Measurements from ENCODE around the gene FBXW2. TPM values are rescaled to one million over a fixed set of nuclear protein-coding genes. Genes with fewer than 3 reads are reported as not detected.

Gene FBXW2
- polyA plus RNA-seq, 1 of the 3 experiments (the other 2 are of a cell fraction), result 40.1 TPM

GRCh38 chr9:120708526-120709224, 84.5 kb downstream of the FBXW2 start:
- WGBS (ENCODE audit: low lambda C conversion rate), result 90% methylated on average over 6 of the region's 6 CpGs
- CTCF ChIA-PET, result interaction anchor here (1.4 kb wide), 1 partner anchor 89 kb away, joined by 5 read pairs; no protein-coding TSS in a partner anchor
- no peaks in the 10 kb centered on the region for H4K20me1 ChIP-seq (ENCODE audit: insufficient read depth)
- no peaks in the 10 kb centered on the region for H3K36me3 ChIP-seq (replicated peaks in 1 of 2; ENCODE audit: control insufficient read depth in 1 of 2, insufficient read depth in 2 of 2, low read length in 1 of 2)
- no peak overlapping the region for H3K4me3 ChIP-seq (ENCODE audit: low read depth in 2 of 2, low read length in 1 of 2)
- no peaks in the 10 kb centered on the region for H3K27me3 ChIP-seq (ENCODE audit: insufficient read depth)
- H3K4me1 ChIP-seq (ENCODE audit: control insufficient read depth in 1 of 2, insufficient read depth in 2 of 2, low read depth in 1 of 2, low read length in 1 of 2), result peaks cover 0 to 10% of the 10 kb centered on the region in 2 experiments; a peak in 3 of 4 replicates
- peaks cover 36% of the 10 kb centered on the region for H3K79me2 ChIP-seq (ENCODE audit: insufficient read depth)
- no peak overlapping the region for H3K9ac ChIP-seq
- H3K27ac ChIP-seq (ENCODE audit: low read depth in 2 of 2, low read length in 1 of 2), result no peak overlapping the region
- H3K9me3 ChIP-seq, result no peaks in the 10 kb centered on the region
- DNase-seq, result no peak
- no peak for TF ChIP-seq NRF1 (IDR thresholded peaks at IDR 0.05; ENCODE audit: low read depth, low read length)
- TF ChIP-seq, protein P1, sequence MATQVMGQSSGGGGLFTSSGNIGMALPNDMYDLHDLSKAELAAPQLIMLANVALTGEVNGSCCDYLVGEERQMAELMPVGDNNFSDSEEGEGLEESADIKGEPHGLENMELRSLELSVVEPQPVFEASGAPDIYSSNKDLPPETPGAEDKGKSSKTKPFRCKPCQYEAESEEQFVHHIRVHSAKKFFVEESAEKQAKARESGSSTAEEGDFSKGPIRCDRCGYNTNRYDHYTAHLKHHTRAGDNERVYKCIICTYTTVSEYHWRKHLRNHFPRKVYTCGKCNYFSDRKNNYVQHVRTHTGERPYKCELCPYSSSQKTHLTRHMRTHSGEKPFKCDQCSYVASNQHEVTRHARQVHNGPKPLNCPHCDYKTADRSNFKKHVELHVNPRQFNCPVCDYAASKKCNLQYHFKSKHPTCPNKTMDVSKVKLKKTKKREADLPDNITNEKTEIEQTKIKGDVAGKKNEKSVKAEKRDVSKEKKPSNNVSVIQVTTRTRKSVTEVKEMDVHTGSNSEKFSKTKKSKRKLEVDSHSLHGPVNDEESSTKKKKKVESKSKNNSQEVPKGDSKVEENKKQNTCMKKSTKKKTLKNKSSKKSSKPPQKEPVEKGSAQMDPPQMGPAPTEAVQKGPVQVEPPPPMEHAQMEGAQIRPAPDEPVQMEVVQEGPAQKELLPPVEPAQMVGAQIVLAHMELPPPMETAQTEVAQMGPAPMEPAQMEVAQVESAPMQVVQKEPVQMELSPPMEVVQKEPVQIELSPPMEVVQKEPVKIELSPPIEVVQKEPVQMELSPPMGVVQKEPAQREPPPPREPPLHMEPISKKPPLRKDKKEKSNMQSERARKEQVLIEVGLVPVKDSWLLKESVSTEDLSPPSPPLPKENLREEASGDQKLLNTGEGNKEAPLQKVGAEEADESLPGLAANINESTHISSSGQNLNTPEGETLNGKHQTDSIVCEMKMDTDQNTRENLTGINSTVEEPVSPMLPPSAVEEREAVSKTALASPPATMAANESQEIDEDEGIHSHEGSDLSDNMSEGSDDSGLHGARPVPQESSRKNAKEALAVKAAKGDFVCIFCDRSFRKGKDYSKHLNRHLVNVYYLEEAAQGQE (IDR thresholded peaks at IDR 0.05; ENCODE audit: low read depth, low read length), result no peak
- no peaks in the 10 kb centered on the region for H3K9me2 ChIP-seq
- POLR2A ChIA-PET, result no interaction called here
- H3F3A ChIP-seq (replicated peaks; ENCODE audit: insufficient read depth), result peaks cover 28% of the 10 kb centered on the region
- no peak overlapping the region; the same call in 1 of the 2 replicates for H2AFZ ChIP-seq (ENCODE audit: low read depth)
- H3K4me2 ChIP-seq, result no peak overlapping the region

- Histone ChIP-seq H3K9me3 (no peaks in the 10 kb centered on the region), H3K4me1 (ENCODE audit: control insufficient read depth in 1 of 2, insufficient read depth in 2 of 2, low read depth in 1 of 2, low read length in 1 of 2) (peaks cover 0 to 10% of the 10 kb centered on the region in 2 experiments; a peak in 2 of 4 replicates), H3K36me3 (replicated peaks in 1 of 2; ENCODE audit: control insufficient read depth in 1 of 2, insufficient read depth in 2 of 2, low read length in 1 of 2) (no peaks in the 10 kb centered on the region), H3K27ac (ENCODE audit: low read depth in 2 of 2, low read length in 1 of 2) (no peak overlapping the region), H3K4me3 (ENCODE audit: low read depth in 2 of 2, low read length in 1 of 2) (no peak overlapping the region), H3F3A (replicated peaks; ENCODE audit: insufficient read depth) (peaks cover 33% of the 10 kb centered on the region), H3K9ac (no peak overlapping the region), H4K20me1 (ENCODE audit: insufficient read depth) (no peaks in the 10 kb centered on the region), H3K27me3 (ENCODE audit: insufficient read depth) (no peaks in the 10 kb centered on the region), H2AFZ (ENCODE audit: low read depth) (no peak overlapping the region), H3K4me2 (no peak overlapping the region), H3K9me2 (no peaks in the 10 kb centered on the region), H3K79me2 (ENCODE audit: insufficient read depth) (peaks cover 26% of the 10 kb centered on the region)
- ChIA-PET POLR2A (no interaction called here), CTCF (no interaction called here)
- 69% methylated on average over 2 of the region's 2 CpGs for WGBS (ENCODE audit: low lambda C conversion rate)
- TF ChIP-seq CHD2 (IDR thresholded peaks at IDR 0.05; ENCODE audit: low read length, partially characterized antibody) (no peak), FOXM1 (IDR thresholded peaks at IDR 0.05; ENCODE audit: low read depth) (no peak), POLR2AphosphoS5 (IDR thresholded peaks at IDR 0.05; ENCODE audit: low read depth, low read length) (no peak), IRF3 (IDR thresholded peaks at IDR 0.05; ENCODE audit: low read depth, low read length) (no peak), GATA2 (CRISPR knock-in tag; IDR thresholded peaks at IDR 0.05) (no peak)
- TF ChIP-seq, protein P1 (IDR thresholded peaks at IDR 0.05; ENCODE audit: low read depth, low read length), result no peak
- no peak for DNase-seq
Observed at GRCh38 chr9:120707170-120707569, 86.0 kb downstream of the FBXW2 start.
